ENCODE measurements around the gene SDHA. TPM values are rescaled to one million over a fixed set of nuclear protein-coding genes. Genes with fewer than 3 reads are reported as not detected.

SDHA gene
- total and polyA plus RNA-seq, 2 donors (not counting 1 experiment from before 2014, with no cell fraction given): 77.2 to 137 TPM

DNA sequence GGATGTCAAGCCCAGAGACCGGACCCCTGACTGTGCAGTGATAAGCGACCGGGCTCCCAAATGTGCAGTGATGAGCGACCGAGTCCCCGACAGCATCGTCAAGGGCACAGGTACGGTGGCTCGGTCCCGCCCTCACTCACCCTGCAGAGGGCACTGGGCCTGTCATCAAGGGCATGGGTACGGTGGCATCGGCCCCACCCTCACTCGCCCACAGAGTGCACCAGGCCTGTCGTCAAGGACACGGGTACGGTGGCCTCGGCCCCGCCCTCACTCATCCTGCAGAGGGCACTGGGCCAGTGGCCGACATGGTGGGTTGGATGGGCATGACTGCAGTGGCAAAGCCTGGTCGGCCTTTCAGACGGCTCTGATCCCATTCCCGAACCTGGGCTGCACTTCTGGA, 36.6 kb upstream of the SDHA start:
- intact Hi-C loops (cut with micrococcal nuclease): no loop called here
- H3K9ac ChIP-seq (ENCODE audit: low read length): no peak overlapping the region
- no peaks in the 10 kb centered on the region for H4K20me1 ChIP-seq (ENCODE audit: control insufficient read depth, insufficient read depth, low read length, poor library complexity, severe bottlenecking)
- no peaks in the 10 kb centered on the region for H3K79me2 ChIP-seq (ENCODE audit: control insufficient read depth, insufficient read depth, low read length)
- ATAC-seq (ENCODE audit: low read depth) (no peak), DNase-seq (no peak)
- H3K27ac ChIP-seq (ENCODE audit: low read length in 2 of 2): no peak overlapping the region
- 91% methylated on average over 22 of the region's 22 CpGs for WGBS (ENCODE audit: insufficient coverage)
- no peak overlapping the region for H2AFZ ChIP-seq (ENCODE audit: insufficient read depth, low read depth, low read length, poor library complexity, severe bottlenecking)
- CTCF ChIA-PET: no interaction called here
- POLR2A ChIA-PET: no interaction called here
- no peak overlapping the region for H3K4me3 ChIP-seq (ENCODE audit: control extremely low read depth in 1 of 5, extremely low read depth in 1 of 5, insufficient read depth in 1 of 5, low read depth in 2 of 5, low read length in 4 of 5)
- TF ChIP-seq, protein P1, sequence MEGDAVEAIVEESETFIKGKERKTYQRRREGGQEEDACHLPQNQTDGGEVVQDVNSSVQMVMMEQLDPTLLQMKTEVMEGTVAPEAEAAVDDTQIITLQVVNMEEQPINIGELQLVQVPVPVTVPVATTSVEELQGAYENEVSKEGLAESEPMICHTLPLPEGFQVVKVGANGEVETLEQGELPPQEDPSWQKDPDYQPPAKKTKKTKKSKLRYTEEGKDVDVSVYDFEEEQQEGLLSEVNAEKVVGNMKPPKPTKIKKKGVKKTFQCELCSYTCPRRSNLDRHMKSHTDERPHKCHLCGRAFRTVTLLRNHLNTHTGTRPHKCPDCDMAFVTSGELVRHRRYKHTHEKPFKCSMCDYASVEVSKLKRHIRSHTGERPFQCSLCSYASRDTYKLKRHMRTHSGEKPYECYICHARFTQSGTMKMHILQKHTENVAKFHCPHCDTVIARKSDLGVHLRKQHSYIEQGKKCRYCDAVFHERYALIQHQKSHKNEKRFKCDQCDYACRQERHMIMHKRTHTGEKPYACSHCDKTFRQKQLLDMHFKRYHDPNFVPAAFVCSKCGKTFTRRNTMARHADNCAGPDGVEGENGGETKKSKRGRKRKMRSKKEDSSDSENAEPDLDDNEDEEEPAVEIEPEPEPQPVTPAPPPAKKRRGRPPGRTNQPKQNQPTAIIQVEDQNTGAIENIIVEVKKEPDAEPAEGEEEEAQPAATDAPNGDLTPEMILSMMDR (IDR thresholded peaks at IDR 0.05): no peak
- TF ChIP-seq EZH2 (IDR thresholded peaks at IDR 0.05; ENCODE audit: borderline replicate concordance, insufficient read depth, low read depth, low read length, poor library complexity, severe bottlenecking): no peak
- no peak overlapping the region for H3K27ac Mint-ChIP-seq
- H3K4me3 Mint-ChIP-seq: no peak overlapping the region
- no peak overlapping the region for H3K4me2 ChIP-seq (replicated peaks; ENCODE audit: low read depth, low read length, poor library complexity, severe bottlenecking)
- no peaks in the 10 kb centered on the region for H3K4me1 Mint-ChIP-seq
- H3K36me3 ChIP-seq (replicated peaks in 1 of 2; ENCODE audit: control extremely low read depth in 1 of 2, control insufficient read depth in 1 of 2, extremely low read depth in 1 of 2, insufficient read depth in 2 of 2, low read length in 1 of 2): no peaks in the 10 kb centered on the region
- peaks cover 4% of the 10 kb centered on the region for H3K27me3 Mint-ChIP-seq
- H3K9me3 ChIP-seq (ENCODE audit: control extremely low read depth in 1 of 3, control insufficient read depth in 2 of 3, insufficient read depth in 1 of 3, low read length in 2 of 3): no peaks in the 10 kb centered on the region
- no peaks in the 10 kb centered on the region for H3K4me1 ChIP-seq (ENCODE audit: control insufficient read depth in 2 of 2, insufficient read depth in 2 of 2, low read length in 2 of 2)
- H3K27me3 ChIP-seq (replicated peaks in 1 of 4; ENCODE audit: control extremely low read depth in 1 of 4, control insufficient read depth in 3 of 4, insufficient read depth in 4 of 4, low read length in 3 of 4): peaks cover 0 to 2% (median 0%) of the 10 kb centered on the region in 4 experiments
- H3K9me3 Mint-ChIP-seq (ENCODE audit: insufficient read depth): no peaks in the 10 kb centered on the region

DNA sequence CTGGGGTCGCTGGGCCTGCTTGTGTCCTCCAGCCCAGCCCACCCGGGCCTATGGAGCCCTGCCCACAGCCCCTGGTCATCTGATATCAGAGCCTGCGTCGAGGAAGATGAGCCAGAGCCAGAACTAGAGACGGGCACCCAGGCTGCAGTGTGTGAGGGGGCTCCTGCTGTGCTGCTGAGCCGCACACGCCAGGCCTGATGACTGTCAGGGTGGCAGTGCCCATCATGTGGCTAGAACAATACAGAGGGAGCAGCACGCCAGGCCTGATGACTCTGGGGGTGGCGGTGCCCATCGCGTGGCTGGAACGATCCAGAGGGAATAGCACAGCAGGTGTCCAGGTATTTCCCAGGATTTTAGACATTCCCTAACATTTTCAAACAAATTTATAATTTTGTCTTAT, 36.0 kb upstream of the SDHA start:
- H3K4me3 ChIP-seq (ENCODE audit: control extremely low read depth in 1 of 5, extremely low read depth in 1 of 5, insufficient read depth in 1 of 5, low read depth in 2 of 5, low read length in 4 of 5): no peak overlapping the region
- no peak overlapping the region for H3K27ac ChIP-seq (ENCODE audit: low read length in 2 of 2)
- no peaks in the 10 kb centered on the region for H3K79me2 ChIP-seq (ENCODE audit: control insufficient read depth, insufficient read depth, low read length)

More for the DNA sequence above, 36.0 kb upstream of the SDHA start:
- H3K9me3 ChIP-seq (ENCODE audit: control extremely low read depth in 1 of 3, control insufficient read depth in 2 of 3, insufficient read depth in 1 of 3, low read length in 2 of 3): no peaks in the 10 kb centered on the region
- Mint-ChIP-seq H3K4me1 (no peaks in the 10 kb centered on the region), H3K4me3 (no peak overlapping the region), H3K9me3 (ENCODE audit: insufficient read depth) (no peaks in the 10 kb centered on the region), H3K27me3 (peaks cover 4% of the 10 kb centered on the region), H3K27ac (no peak overlapping the region)
- intact Hi-C loops (cut with micrococcal nuclease): no loop called here
- peaks cover 0 to 5% (median 0%) of the 10 kb centered on the region in 4 experiments for H3K27me3 ChIP-seq (replicated peaks in 1 of 4; ENCODE audit: control extremely low read depth in 1 of 4, control insufficient read depth in 3 of 4, insufficient read depth in 4 of 4, low read length in 3 of 4)
- H4K20me1 ChIP-seq (ENCODE audit: control insufficient read depth, insufficient read depth, low read length, poor library complexity, severe bottlenecking): no peaks in the 10 kb centered on the region
- no peak overlapping the region for H2AFZ ChIP-seq (ENCODE audit: insufficient read depth, low read depth, low read length, poor library complexity, severe bottlenecking)
- TF ChIP-seq, protein P1 (IDR thresholded peaks at IDR 0.05): no peak
- no peak for TF ChIP-seq EZH2 (IDR thresholded peaks at IDR 0.05; ENCODE audit: borderline replicate concordance, insufficient read depth, low read depth, low read length, poor library complexity, severe bottlenecking)
- ATAC-seq (ENCODE audit: low read depth): no peak
- no peaks in the 10 kb centered on the region for H3K36me3 ChIP-seq (replicated peaks in 1 of 2; ENCODE audit: control extremely low read depth in 1 of 2, control insufficient read depth in 1 of 2, extremely low read depth in 1 of 2, insufficient read depth in 2 of 2, low read length in 1 of 2)
- POLR2A ChIA-PET: no interaction called here
- no peak overlapping the region for H3K4me2 ChIP-seq (replicated peaks; ENCODE audit: low read depth, low read length, poor library complexity, severe bottlenecking)
- H3K9ac ChIP-seq (ENCODE audit: low read length): no peak overlapping the region
- CTCF ChIA-PET: no interaction called here
- no peak for DNase-seq
- 96% methylated on average over 9 of the region's 12 CpGs for WGBS (ENCODE audit: insufficient coverage)
- H3K4me1 ChIP-seq (ENCODE audit: control insufficient read depth in 2 of 2, insufficient read depth in 2 of 2, low read length in 2 of 2): no peaks in the 10 kb centered on the region

Measured in B cell (primary cell).